NCI-H446 treated with DMSO at 0.1 percent for 48 hours (cell line): ENCODE measurements around the gene MACF1.
"Not testable (repeated sequence)": the region's sequence is repeated elsewhere in the genome, so short reads cannot be mapped to it uniquely, and the experiment has no call there.

ENCODE experiments used
- DNase-seq: peaks from one replicate; lab custom pipeline; 2025; lab: John Stamatoyannopoulos, UW

The MACF1 gene

GRCh38 chr1:39517936-39518335, 313.4 kb downstream of the MACF1 start:
- DNase-seq: not testable (repeated sequence)

GRCh38 chr1:39519376-39519775, 314.9 kb downstream of the MACF1 start:
- not testable (repeated sequence) for DNase-seq

- not testable (repeated sequence) for DNase-seq
Observed at GRCh38 chr1:39522221-39522620, 317.7 kb downstream of the MACF1 start.

- no peak for DNase-seq
Observed at GRCh38 chr1:39522661-39523567, 318.4 kb downstream of the MACF1 start.

- DNase-seq: no peak
Observed at GRCh38 chr1:39524171-39524570, 319.7 kb downstream of the MACF1 start.

- DNase-seq: no peak
Observed at GRCh38 chr1:39524591-39525365, 320.3 kb downstream of the MACF1 start.

- no peak for DNase-seq
Observed at GRCh38 chr1:39525366-39526165, 321.1 kb downstream of the MACF1 start.

GRCh38 chr1:39526466-39527189, 322.1 kb downstream of the MACF1 start:
- DNase-seq: no peak

- DNase-seq: not testable (repeated sequence)
Observed at GRCh38 chr1:39527190-39527579, 322.7 kb downstream of the MACF1 start.

- no peak for DNase-seq
Observed at GRCh38 chr1:39528082-39528481, 323.6 kb downstream of the MACF1 start.

- no peak for DNase-seq
Observed at GRCh38 chr1:39529901-39530535, 325.5 kb downstream of the MACF1 start.

- DNase-seq: no peak
Observed at GRCh38 chr1:39531526-39531925, 327.0 kb downstream of the MACF1 start.

GRCh38 chr1:39533442-39533841, 328.9 kb downstream of the MACF1 start:
- no peak for DNase-seq
